ENCODE results near the gene KCNE4.
"Not testable (repeated sequence)": the region's sequence is repeated elsewhere in the genome, so short reads cannot be mapped to it uniquely, and the experiment has no call there.

KCNE4 gene

GRCh38 chr2:223058952-223059716 is 7.1 kb downstream of the KCNE4 start:
- DNase-seq (ENCODE audit: low read depth), result no peak

GRCh38 chr2:223060201-223060825 is 8.3 kb downstream of the KCNE4 start:
- DNase-seq (ENCODE audit: low read depth), result no peak

- no peak for DNase-seq (ENCODE audit: low read depth)
Measured at GRCh38 chr2:223062396-223062795, 10.4 kb downstream of the KCNE4 start.

- no peak for DNase-seq (ENCODE audit: low read depth)
Measured at GRCh38 chr2:223065107-223065506, 13.1 kb downstream of the KCNE4 start.

GRCh38 chr2:223066721-223067120 is 14.7 kb downstream of the KCNE4 start:
- DNase-seq (ENCODE audit: low read depth), result no peak

- DNase-seq (ENCODE audit: low read depth), result no peak
Measured at GRCh38 chr2:223068071-223068470, 16.1 kb downstream of the KCNE4 start.

GRCh38 chr2:223069465-223069864 is 17.5 kb downstream of the KCNE4 start:
- no peak for DNase-seq (ENCODE audit: low read depth)

- no peak for DNase-seq (ENCODE audit: low read depth)
Measured at GRCh38 chr2:223069988-223070387, 18.0 kb downstream of the KCNE4 start.

- DNase-seq (ENCODE audit: low read depth), result no peak
Measured at GRCh38 chr2:223071139-223071538, 19.1 kb downstream of the KCNE4 start.

- DNase-seq (ENCODE audit: low read depth), result no peak
Measured at GRCh38 chr2:223072826-223073225, 20.8 kb downstream of the KCNE4 start.

GRCh38 chr2:223075301-223076270 is 23.6 kb downstream of the KCNE4 start:
- DNase-seq (ENCODE audit: low read depth), result no peak

GRCh38 chr2:223076573-223076972 is 24.6 kb downstream of the KCNE4 start:
- DNase-seq (ENCODE audit: low read depth), result no peak

- no peak for DNase-seq (ENCODE audit: low read depth)
Measured at GRCh38 chr2:223078482-223078881, 26.5 kb downstream of the KCNE4 start.

GRCh38 chr2:223079378-223079777 is 27.4 kb downstream of the KCNE4 start:
- DNase-seq (ENCODE audit: low read depth), result no peak

GRCh38 chr2:223079925-223080324 is 27.9 kb downstream of the KCNE4 start:
- no peak for DNase-seq (ENCODE audit: low read depth)

- DNase-seq (ENCODE audit: low read depth), result not testable (repeated sequence)
Measured at GRCh38 chr2:223080790-223081360, 28.9 kb downstream of the KCNE4 start.

GRCh38 chr2:223081789-223082188 is 29.8 kb downstream of the KCNE4 start:
- no peak for DNase-seq (ENCODE audit: low read depth)

GRCh38 chr2:223082706-223083105 is 30.7 kb downstream of the KCNE4 start:
- DNase-seq (ENCODE audit: low read depth), result no peak

GRCh38 chr2:223083402-223084070 is 31.5 kb downstream of the KCNE4 start:
- DNase-seq (ENCODE audit: low read depth), result no peak

- no peak for DNase-seq (ENCODE audit: low read depth)
Measured at GRCh38 chr2:223084873-223085272, 32.9 kb downstream of the KCNE4 start.

GRCh38 chr2:223086370-223086981 is 34.5 kb downstream of the KCNE4 start:
- no peak for DNase-seq (ENCODE audit: low read depth)
